ENCODE measurements around the gene LEPROT. TPM values are rescaled to one million over a fixed set of nuclear protein-coding genes. Genes with fewer than 3 reads are reported as not detected.
"Not testable (repeated sequence)": the region's sequence is repeated elsewhere in the genome, so short reads cannot be mapped to it uniquely, and the experiment has no call there.

Gene LEPROT
- total and polyA plus RNA-seq, 2 experiments from 2014 or later: 22.9 to 24.9 TPM

- DNase-seq (ENCODE audit: low spot score) (peak; percentile 56), ATAC-seq (peak; percentile 78)
- H3K4me1 ChIP-seq (ENCODE audit: insufficient read depth): peaks cover 9% of the 10 kb centered on the region
- H3K27ac Mint-ChIP-seq: no peak overlapping the region
- H3K4me2 ChIP-seq: no peak overlapping the region
- no peaks in the 10 kb centered on the region for H3K27me3 ChIP-seq (ENCODE audit: insufficient read depth)
- no peak overlapping the region for H3K27ac ChIP-seq (ENCODE audit: low read depth)
- peaks cover 6% of the 10 kb centered on the region; the same call in 1 of the 3 replicates for H3K36me3 Mint-ChIP-seq (ENCODE audit: low read depth)
- no peak overlapping the region for H3K4me3 ChIP-seq
- no peak overlapping the region for H3K4me3 Mint-ChIP-seq
- TF ChIP-seq REST (IDR thresholded peaks at IDR 0.05; ENCODE audit: unreplicated experiment) (no peak), ZNF114 (CRISPR knock-in tag; IDR thresholded peaks at IDR 0.05) (no peak), JUNB (IDR thresholded peaks at IDR 0.05; ENCODE audit: unreplicated experiment) (no peak), CTCF (conservative IDR thresholded peaks at IDR 0.05; ENCODE audit: low read depth in 2 of 2) (peak; percentile 30 to 47; a peak in 3 of 4 replicates), ZNF462 (CRISPR knock-in tag; IDR thresholded peaks at IDR 0.05) (no peak)
- no peak overlapping the region for H2AFZ ChIP-seq
- H4K20me1 ChIP-seq (replicated peaks; ENCODE audit: insufficient read depth): no peaks in the 10 kb centered on the region
- H3K4me1 Mint-ChIP-seq: peaks cover 11% of the 10 kb centered on the region
- H3K9me2 ChIP-seq (ENCODE audit: insufficient read depth): no peaks in the 10 kb centered on the region
- no peaks in the 10 kb centered on the region for H3F3A ChIP-seq (replicated peaks; ENCODE audit: low read depth)
- H3K79me2 ChIP-seq (replicated peaks; ENCODE audit: insufficient read depth): no peaks in the 10 kb centered on the region
- peaks cover 7% of the 10 kb centered on the region; the same call in 2 of the 3 replicates for H3K9me3 Mint-ChIP-seq
- H3K27me3 Mint-ChIP-seq (ENCODE audit: insufficient read depth, low read depth, poor library complexity): peaks cover 2% of the 10 kb centered on the region
- H3K36me3 ChIP-seq (ENCODE audit: insufficient read depth): no peaks in the 10 kb centered on the region
These were observed 28.9 kb downstream of the LEPROT start for GRCh38 chr1:65449214-65449823.

- not testable (repeated sequence) for H3K79me2 ChIP-seq (replicated peaks; ENCODE audit: insufficient read depth); H2AFZ ChIP-seq; H4K20me1 ChIP-seq (replicated peaks; ENCODE audit: insufficient read depth); H3K27ac Mint-ChIP-seq; H3K27ac ChIP-seq (ENCODE audit: low read depth); H3K9me2 ChIP-seq (ENCODE audit: insufficient read depth); H3K4me3 Mint-ChIP-seq; H3K27me3 Mint-ChIP-seq (ENCODE audit: insufficient read depth, low read depth, poor library complexity); DNase-seq (ENCODE audit: low spot score); ATAC-seq; H3K4me1 ChIP-seq (ENCODE audit: insufficient read depth); H3K36me3 ChIP-seq (ENCODE audit: insufficient read depth); H3K4me3 ChIP-seq; H3K27me3 ChIP-seq (ENCODE audit: insufficient read depth); H3F3A ChIP-seq (replicated peaks; ENCODE audit: low read depth)
- H3K4me1 Mint-ChIP-seq: peaks cover 21% of the 10 kb centered on the region
- peaks cover 24% of the 10 kb centered on the region for H3K36me3 Mint-ChIP-seq (ENCODE audit: low read depth)
- peaks cover 27% of the 10 kb centered on the region for H3K9me3 Mint-ChIP-seq
- 0 out of 2 replicates have a peak overlapping the region, but pooled peaks have one; percentile 48 for H3K4me2 ChIP-seq
These were observed 35.2 kb downstream of the LEPROT start for GRCh38 chr1:65455678-65456077.
